Activated CD4-positive, alpha-beta T cell treated with anti-CD3 and anti-CD28 coated beads, Interleukin-2, Interleukin-6, amounts not matched to agents 100 ng/mL and 50 ng/mL, durations not matched to agents 16 hours and 8 hours (primary cell): ENCODE results near the gene KRT35.
"Not testable (repeated sequence)": the region's sequence is repeated elsewhere in the genome, so short reads cannot be mapped to it uniquely, and the experiment has no call there.

Experiments
- DNase-seq: peaks from one replicate; pipeline ENCODE4 v3.0.0-alpha.2; 2020

The KRT35 gene

DNA sequence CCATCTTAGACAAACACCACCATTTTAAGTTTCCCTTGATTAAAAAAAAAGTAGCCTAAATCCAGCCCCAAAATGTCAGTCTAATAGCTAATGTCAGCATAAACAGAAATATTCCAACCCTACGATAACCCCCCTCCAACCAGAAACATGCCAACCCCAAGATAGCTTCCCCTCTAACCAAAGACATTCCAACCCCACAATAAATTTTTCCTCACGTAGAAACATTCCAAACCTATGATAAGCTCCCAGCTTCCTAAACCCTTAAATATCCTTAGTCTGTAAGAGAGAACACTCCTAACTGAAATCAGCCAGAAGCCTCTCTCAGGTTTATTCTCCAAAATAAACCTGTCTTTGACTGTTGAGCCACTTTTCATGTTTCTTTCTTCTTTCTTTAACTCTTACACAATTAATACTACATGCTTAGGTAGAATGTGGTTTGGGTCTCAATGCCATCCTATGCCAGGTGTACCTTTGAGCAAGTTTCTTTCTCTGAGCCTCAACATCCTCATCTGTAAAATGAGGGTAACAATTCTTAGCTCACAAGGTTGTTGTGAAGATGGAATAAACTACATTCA, 29.7 kb downstream of the KRT35 start:
- no peak for DNase-seq

DNA sequence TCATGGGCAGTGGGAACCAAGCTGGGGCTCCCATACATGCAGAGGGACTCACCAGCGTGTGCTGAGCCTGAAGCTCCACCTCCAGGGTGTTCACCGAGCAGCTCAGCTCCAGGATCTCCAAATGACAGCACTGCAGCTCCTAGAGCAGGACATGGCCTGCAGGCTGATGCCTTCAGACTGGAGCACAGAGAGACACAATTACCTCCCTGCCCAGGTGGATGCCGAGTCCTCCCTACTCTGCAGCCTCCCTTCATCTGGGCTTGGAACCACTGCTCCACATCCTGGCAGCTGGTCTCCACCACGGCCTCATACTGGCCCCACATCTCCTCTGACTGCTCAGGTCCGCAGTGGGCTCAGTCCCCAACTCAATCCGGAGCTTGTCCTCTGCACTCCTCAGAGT, 31.9 kb downstream of the KRT35 start:
- no peak for DNase-seq

- no peak for DNase-seq
Observed at GRCh38 chr17:41448506-41448905, 32.4 kb downstream of the KRT35 start.

DNA sequence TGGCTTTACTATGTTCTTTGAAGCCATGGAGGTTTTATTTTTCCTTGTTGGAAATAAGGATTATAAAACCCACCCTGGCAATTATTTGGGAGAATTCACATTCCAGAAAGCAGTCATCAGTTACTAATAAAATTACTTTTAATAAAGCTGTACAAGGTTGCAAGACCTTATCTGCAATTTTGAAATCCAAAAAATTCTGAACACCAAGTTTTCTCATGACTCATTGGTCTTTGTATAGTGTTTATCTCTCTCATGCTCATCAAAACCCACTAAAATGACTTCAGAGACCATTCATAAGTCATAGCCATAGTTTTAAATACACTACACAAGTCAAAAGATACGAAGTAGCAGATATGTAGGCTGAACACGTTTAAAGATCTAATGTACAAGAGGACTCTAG, 34.1 kb downstream of the KRT35 start:
- DNase-seq, result no peak

DNA sequence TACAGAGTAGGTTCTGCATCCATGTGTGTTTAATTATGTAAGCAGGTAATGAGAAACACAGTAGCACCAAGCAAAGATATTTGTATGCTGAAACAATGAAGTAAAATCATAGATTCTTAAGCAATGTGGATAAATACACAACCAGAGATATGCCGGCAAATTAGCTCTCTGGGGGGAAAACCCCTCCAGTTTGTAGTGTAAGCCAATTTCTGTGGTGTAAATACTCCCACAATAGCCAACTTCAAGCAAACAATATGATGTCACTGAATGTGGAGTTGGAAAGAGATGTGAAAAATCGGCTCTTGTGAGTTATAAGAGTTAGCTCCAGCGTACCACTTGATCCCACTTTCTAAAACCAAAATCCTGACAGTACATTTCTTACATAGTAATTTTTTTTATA, 36.3 kb downstream of the KRT35 start:
- no peak for DNase-seq

GRCh38 chr17:41444186-41444585, 36.8 kb downstream of the KRT35 start:
- DNase-seq, result no peak

- no peak for DNase-seq
Observed at GRCh38 chr17:41442739-41443138, 38.2 kb downstream of the KRT35 start.

GRCh38 chr17:41440531-41441033, 40.4 kb downstream of the KRT35 start, which contains the start of gene KRT38:
KRT38 (minus strand) TSS chr17:41440983; CDS start chr17:41440921, 62 bp downstream.
- no peak for DNase-seq

DNA sequence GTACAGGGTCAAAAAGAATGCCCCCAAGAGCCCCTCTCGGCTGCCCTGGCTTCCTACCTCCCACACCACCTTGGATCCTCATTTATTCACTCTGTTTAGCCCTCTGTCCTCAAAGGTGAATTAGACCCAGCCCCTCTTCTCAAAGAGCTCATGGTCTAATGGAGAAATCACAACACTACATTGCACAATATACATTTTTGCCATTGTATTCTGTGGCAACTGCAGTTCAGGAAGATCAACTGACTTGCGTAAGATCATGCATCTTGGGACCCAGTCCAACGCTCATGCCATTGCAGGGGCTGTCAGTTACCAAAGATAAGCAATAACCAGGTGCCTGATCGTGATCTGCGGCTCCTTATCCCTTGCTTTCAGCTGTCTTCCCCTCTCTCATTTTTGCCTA, 41.6 kb downstream of the KRT35 start:
- no peak for DNase-seq

- DNase-seq, result no peak
Observed at GRCh38 chr17:41437769-41438168, 43.2 kb downstream of the KRT35 start.

GRCh38 chr17:41437254-41437653, 43.7 kb downstream of the KRT35 start:
- DNase-seq, result no peak

- no peak for DNase-seq
Observed at GRCh38 chr17:41434415-41434814, 46.5 kb downstream of the KRT35 start.

DNA sequence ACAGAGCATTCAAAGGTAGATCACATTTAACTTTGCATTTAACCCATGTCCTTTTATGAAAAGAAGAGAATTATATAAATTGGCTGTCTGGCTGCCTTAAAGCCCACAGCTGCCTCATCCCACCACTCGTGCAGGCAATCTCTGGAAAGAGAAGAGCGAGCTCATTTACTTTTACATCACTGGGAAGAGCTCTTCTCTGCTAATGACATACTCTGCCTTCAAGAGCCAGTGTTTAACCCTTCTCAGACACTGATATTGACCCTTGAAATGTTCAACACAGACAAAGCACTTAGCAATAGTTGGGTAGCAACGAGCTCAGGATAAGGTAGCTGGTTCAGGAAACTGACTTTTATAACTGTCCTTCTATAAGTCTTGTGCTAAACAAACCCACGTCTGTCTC, 46.9 kb downstream of the KRT35 start:
- DNase-seq, result no peak

- no peak for DNase-seq
Observed at GRCh38 chr17:41433586-41433985, 47.4 kb downstream of the KRT35 start.

GRCh38 chr17:41430376-41430775, 50.6 kb downstream of the KRT35 start:
- not testable (repeated sequence) for DNase-seq

- no peak for DNase-seq
Observed at GRCh38 chr17:41429667-41430066, 51.3 kb downstream of the KRT35 start.

DNA sequence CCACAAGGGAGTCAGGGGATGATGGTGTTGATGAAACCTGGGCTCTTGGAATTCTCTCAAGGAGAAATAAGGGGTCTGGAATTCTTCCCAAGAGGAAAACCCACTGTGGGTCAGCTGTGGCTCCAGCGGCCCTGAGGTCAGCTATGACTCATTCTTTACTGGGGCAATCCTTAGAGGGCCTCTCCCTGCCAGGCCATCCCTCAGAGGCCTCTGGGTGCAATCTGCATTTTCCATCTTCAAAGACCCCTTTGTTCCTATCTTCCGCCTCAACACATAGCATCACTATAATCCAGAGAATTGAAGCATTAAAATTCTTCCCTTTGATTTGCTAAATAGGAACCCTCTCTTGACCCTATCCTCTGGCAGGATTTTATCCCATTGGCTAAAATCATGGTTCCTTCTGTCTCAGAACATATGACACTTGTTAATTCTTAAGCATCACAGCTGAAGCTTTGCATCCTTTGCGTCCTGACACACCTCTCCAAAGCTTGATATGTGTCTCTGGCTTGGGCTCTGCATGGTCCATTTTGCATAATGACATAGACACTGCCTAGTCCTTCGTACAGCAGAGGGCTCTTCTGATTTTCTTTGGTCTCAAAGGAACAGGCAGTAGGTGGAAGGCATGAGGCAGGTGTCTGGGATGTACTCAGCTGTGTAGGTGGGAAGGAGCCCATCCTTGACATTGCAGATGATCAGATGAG, 52.2 kb downstream of the KRT35 start:
- DNase-seq, result no peak
